Cardiac muscle cell (in vitro differentiated cells and primary cell): ENCODE measurements around the gene UXS1. TPM values are rescaled to one million over a fixed set of nuclear protein-coding genes. Genes with fewer than 3 reads are reported as not detected.

ENCODE experiments used
- DNase-seq, 2 donors: peaks; one replicate each; pipeline versions ENCODE4 v3.0.0 to v3.0.0-alpha.2; 2010 to 2017; ENCODE audit warnings: low read depth in 1 of 2, low spot score in 1 of 2
- H3K27ac ChIP-seq: fragments of 200-600 bp; sonication (generic); 2 replicates; pipeline ENCODE4 v1.5.1; 2016
- H3K27me3 ChIP-seq: fragments of 200-600 bp; sonication (generic); 2 replicates; pipeline ENCODE4 v1.6.0; 2016; ENCODE audit warnings: control low read depth
- H3K36me3 ChIP-seq: fragments of 200-600 bp; sonication (generic); 2 replicates; pipeline ENCODE4 v1.5.1; 2016; ENCODE audit warnings: control low read depth
- H3K4me1 ChIP-seq: fragments of 200-600 bp; sonication (generic); 2 replicates; pipeline ENCODE4 v1.8.1; 2017; ENCODE audit warnings: low read depth, mild to moderate bottlenecking, mixed run types
- H3K4me3 ChIP-seq: fragments of 200-600 bp; sonication (generic); 2 replicates; pipeline ENCODE4 v1.5.1; 2016; ENCODE audit warnings: mild to moderate bottlenecking
- H3K9me3 ChIP-seq: fragments of 200-600 bp; sonication (generic); 2 replicates; pipeline ENCODE4 v1.5.1; 2017; ENCODE audit warnings: low read depth, mild to moderate bottlenecking, control low read depth
- polyA plus RNA-seq: library from polyadenylated mRNA; unstranded; fragments of >200 nt; fragmentation: Nextera tagmentation; extraction: Ambion mirVana; gene quantifications from 2 replicates; pipeline ENCODE4 v1.2.1, GENCODE V29; 2016
- total RNA-seq: library from RNA; depleted of rRNA; stranded (reverse); fragments of >200 nt; gene quantifications from 2 replicates; pipeline ENCODE4 v1.2.3, GENCODE V29; 2016
- TF ChIP-seq, protein P1 (sequence below): IDR thresholded peaks from 2 replicates; pipeline ENCODE4 v1.5.1; 2012; ENCODE audit warnings: low read depth, mild to moderate bottlenecking, low read length

UXS1 gene
- total and polyA plus RNA-seq, 2 experiments from 2014 or later: 28.8 to 44.9 TPM

DNA sequence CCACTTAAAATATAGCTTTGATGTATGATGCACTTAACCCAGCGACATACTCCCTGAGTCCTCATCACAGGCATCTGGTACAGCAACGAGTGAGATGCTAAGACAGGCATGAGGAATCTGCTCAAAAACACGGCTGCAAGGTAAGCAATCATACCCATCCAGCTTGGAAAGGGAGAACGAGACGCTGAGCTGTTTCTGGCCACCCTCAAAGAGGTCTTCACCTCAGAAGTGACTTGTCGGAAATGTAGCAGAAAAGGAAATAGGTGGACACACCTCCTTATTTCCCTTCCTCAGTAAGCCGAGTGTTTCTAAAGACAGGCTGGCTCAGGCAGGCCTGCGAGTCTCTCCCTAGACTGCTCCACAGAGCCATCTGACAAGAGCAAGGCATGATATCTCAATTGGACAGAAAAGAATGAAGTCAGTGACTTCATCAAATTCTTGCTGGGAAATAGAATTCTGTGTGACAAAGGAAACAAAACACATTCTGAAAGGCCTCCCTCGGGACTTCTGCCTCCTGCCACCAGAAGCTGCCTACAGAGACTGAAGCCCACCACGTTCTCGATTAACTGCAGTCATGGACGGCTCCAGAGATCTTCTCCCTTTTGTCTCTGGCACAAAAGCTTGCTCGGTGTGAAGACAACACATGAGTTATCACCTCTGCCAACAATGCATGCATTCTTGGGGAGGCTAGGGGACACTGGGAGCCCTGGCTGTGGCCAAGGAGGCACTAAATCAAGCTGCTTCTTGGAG lies 84.3 kb downstream of the UXS1 start:
- no peak for DNase-seq
- Histone ChIP-seq H3K36me3 (no peaks in the 10 kb centered on the region), H3K4me3 (no peak overlapping the region), H3K27ac (no peak overlapping the region), H3K4me1 (peaks cover 3% of the 10 kb centered on the region), H3K27me3 (no peaks in the 10 kb centered on the region), H3K9me3 (no peaks in the 10 kb centered on the region)
- TF ChIP-seq, protein P1, sequence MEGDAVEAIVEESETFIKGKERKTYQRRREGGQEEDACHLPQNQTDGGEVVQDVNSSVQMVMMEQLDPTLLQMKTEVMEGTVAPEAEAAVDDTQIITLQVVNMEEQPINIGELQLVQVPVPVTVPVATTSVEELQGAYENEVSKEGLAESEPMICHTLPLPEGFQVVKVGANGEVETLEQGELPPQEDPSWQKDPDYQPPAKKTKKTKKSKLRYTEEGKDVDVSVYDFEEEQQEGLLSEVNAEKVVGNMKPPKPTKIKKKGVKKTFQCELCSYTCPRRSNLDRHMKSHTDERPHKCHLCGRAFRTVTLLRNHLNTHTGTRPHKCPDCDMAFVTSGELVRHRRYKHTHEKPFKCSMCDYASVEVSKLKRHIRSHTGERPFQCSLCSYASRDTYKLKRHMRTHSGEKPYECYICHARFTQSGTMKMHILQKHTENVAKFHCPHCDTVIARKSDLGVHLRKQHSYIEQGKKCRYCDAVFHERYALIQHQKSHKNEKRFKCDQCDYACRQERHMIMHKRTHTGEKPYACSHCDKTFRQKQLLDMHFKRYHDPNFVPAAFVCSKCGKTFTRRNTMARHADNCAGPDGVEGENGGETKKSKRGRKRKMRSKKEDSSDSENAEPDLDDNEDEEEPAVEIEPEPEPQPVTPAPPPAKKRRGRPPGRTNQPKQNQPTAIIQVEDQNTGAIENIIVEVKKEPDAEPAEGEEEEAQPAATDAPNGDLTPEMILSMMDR: no peak

DNA sequence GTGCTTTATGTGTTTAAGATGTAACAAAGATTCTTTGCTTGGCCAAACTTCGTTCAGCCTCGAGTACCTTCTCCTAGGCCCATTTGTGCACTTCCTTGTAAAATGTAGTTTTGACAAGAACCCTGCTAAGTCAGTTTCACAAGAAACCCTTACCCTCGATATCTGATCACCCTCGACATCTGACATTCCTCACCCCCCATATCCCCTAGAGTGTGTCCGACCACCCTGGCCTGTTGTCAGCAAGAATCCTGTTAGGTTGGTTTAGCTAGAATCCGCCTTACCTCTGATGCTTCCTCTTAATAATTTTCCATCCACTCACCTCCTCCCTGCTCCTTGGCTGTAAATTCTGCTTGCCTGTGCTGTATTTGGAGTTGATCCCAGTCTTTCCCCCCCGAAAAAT lies 85.3 kb downstream of the UXS1 start:
- Histone ChIP-seq H3K36me3 (no peaks in the 10 kb centered on the region), H3K4me1 (peaks cover 3% of the 10 kb centered on the region), H3K4me3 (no peak overlapping the region), H3K27ac (no peak overlapping the region), H3K9me3 (no peaks in the 10 kb centered on the region), H3K27me3 (no peaks in the 10 kb centered on the region)
- TF ChIP-seq, protein P1: no peak
- DNase-seq: no peak

DNA sequence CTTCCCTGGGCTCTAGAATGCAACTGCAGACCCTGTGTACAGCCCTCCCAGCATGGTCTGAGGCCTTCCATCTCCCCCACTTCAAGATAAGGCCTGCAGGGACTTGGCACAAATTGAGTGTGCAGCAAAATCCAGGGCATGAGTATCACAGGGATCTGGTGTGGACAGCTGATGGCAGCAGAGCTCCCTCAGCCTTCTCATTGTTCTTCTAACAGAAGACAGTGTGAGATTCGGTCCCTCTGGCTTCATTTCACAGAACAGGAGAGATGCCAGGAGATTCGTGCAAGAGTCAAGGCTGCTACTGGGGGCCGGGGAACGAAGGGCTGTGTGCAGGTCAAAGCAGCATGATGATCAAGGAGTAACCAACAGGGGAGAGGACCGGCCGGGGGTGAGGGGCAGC lies 85.8 kb downstream of the UXS1 start:
- DNase-seq: peak; percentile 61 to 68
- Histone ChIP-seq H3K4me1 (peaks cover 3% of the 10 kb centered on the region), H3K27me3 (no peaks in the 10 kb centered on the region), H3K36me3 (no peaks in the 10 kb centered on the region), H3K9me3 (no peaks in the 10 kb centered on the region), H3K27ac (no peak overlapping the region), H3K4me3 (no peak overlapping the region)
- TF ChIP-seq, protein P1: peak; percentile 55

DNA sequence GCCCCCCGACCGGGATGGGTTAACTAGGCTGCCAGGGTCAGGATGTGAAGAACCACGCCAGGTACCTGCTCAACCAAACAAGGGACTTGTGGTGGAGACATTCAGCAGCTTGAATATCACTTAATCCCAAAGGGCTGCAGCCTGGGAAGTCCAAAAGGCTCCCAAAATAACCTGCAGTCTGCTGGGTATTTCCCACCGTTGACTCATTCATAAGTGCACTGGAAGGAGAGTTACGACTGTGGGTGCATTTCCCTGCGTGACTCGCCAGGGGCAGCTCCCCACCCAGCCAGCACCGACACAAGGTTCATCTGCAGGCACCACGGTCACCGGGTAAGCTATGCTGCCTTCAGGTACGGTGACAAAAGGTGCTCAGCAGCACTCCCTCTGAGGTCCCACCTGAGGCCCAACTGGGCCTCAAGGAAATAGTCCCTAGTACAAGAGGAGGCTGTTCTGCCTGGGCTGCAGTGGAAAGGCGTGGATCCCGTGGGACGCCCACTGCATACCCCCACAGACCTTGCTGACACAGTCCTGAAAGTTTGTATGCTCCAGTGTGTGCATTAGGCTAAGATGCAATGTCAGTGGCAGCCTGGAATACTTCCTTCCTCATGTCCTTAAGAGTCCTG lies 86.5 kb downstream of the UXS1 start:
- no peaks in the 10 kb centered on the region for H3K9me3 ChIP-seq
- H3K27ac ChIP-seq: no peak overlapping the region
- no peaks in the 10 kb centered on the region for H3K27me3 ChIP-seq
- TF ChIP-seq, protein P1: no peak
- H3K36me3 ChIP-seq: no peaks in the 10 kb centered on the region
- H3K4me3 ChIP-seq: no peak overlapping the region
- DNase-seq: no peak
- peaks cover 3% of the 10 kb centered on the region for H3K4me1 ChIP-seq

DNA sequence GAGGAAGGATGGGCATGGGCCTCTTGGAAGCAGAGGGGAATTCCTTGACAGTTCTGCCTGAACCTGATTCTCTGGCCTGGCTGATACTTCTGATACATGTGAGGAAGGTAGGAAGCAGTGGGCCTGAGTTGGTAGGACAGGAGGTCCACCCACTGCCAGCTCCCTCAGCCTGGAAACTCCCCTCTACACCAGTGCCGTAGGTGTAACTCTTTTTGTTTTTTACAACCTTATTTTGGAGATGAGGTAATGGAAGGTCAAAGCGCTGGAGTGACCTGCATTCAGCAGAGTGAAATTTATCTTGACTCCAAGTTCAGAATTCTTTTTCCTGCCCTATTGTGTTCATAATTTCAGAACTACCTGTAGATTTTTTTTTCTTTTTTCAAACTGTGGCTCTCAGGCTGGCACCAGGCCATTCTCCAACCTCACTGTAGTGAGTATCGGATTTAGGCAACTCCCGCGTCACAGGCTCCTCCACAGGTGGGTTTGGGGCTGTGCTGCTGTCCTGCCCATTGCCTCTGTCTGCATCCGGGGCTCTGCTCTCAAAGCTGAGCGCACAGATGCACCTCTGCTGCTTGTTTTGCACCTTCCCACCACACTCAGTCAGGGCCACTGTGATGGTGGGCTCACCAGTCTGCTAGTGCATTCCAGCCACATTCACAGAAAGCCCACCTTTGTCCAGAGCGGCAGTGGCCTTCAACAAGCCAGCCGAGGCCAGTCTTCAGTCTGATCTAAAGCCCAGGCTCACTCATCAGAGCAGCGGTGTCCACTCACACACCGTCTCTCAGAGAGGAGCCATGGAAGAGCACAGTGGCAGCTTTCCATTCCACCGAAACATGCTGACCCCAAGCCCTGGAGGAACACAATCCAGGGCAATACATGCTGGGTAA lies 87.2 kb downstream of the UXS1 start:
- H3K4me1 ChIP-seq: peaks cover 3% of the 10 kb centered on the region
- DNase-seq: no peak
- H3K4me3 ChIP-seq: no peak overlapping the region
- TF ChIP-seq, protein P1: no peak
- no peaks in the 10 kb centered on the region for H3K27me3 ChIP-seq
- H3K9me3 ChIP-seq: no peaks in the 10 kb centered on the region
- H3K36me3 ChIP-seq: no peaks in the 10 kb centered on the region
- no peak overlapping the region for H3K27ac ChIP-seq
